HCT116 (cell line): Measurements from ENCODE around the gene ACACA. TPM values are rescaled to one million over a fixed set of nuclear protein-coding genes. Genes with fewer than 3 reads are reported as not detected.
A peak's percentile ranks its signal among the peaks of the same experiment; 100 is the strongest.

Source experiments
- ATAC-seq: fragments of 200-7000 bp; cut with Tn5 transposase; 2 replicates; pipeline ENCODE4 v1.9.1; 2020; ENCODE audit warnings: mild to moderate bottlenecking, moderate library complexity
- BruUV-seq: library from RNA; stranded (reverse); fragments of 400-500 nt; replicated peaks from 2 replicates; lab custom pipeline; 2021; lab: Mats Ljungman, UMichigan
- CTCF ChIA-PET: fragments of 300-600 bp; sonication (Branson Sonifier 250); formaldehyde crosslinking; loops from one replicate; lab custom pipeline; 2021; ENCODE audit warnings: antibody characterized with exemption; lab: Charles Lee
- POLR2A ChIA-PET: fragments of 300-600, 350-600 bp; sonication (Branson Sonifier 250); formaldehyde crosslinking; loops from one replicate; lab custom pipeline; 2021; ENCODE audit warnings: antibody characterized with exemption; lab: Charles Lee
- RAD21 ChIA-PET, 2 experiments: fragments of 300-600 bp; sonication (Branson Sonifier 250); formaldehyde crosslinking; loops; one replicate each; lab custom pipeline; 2023; ENCODE audit warnings: low total read pairs in 2 of 2; ENCODE audit not compliant: uncharacterized antibody in 2 of 2, unreplicated experiment in 2 of 2, low non-redundant PET in 1 of 2; lab: Charles Lee
- DNase-seq: peaks from one replicate; pipeline ENCODE4 v3.0.0-alpha.2; 2010; ENCODE audit warnings: low read depth, low spot score
- H2AFZ ChIP-seq: fragments of 200-600 bp; shearing (Covaris generic), sonication (generic); 2 replicates; pipeline ENCODE4 v1.6.1; 2017; ENCODE audit warnings: low read depth, mixed run types, mixed read lengths, antibody characterized with exemption, low read length; ENCODE audit not compliant: poor library complexity, severe bottlenecking
- H3K27ac ChIP-seq: 2 replicates; pipeline ENCODE4 v1.5.1; 2012; ENCODE audit warnings: low read depth, low read length
- H3K27me3 ChIP-seq: fragments of 200-600 bp; sonication (generic); 2 replicates; pipeline ENCODE4 v1.6.1; 2016; ENCODE audit warnings: mixed run types, low read length, mixed read lengths; ENCODE audit not compliant: insufficient read depth
- H3K36me3 ChIP-seq, 2 experiments: fragments of 200-500 bp in 1 of 2; fragments of 200-600 bp in 1 of 2; sonication (Bioruptor generic) in 1 of 2; sonication (generic) in 1 of 2; 2 replicates each; pipeline versions ENCODE4 v1.5.1 to v1.6.1; 2014 to 2016; ENCODE audit warnings: low read length in 2 of 2, inconsistent platforms in 1 of 2, mixed read lengths in 1 of 2, mixed run types in 1 of 2; ENCODE audit not compliant: insufficient read depth in 2 of 2, control insufficient read depth in 1 of 2
- H3K4me1 ChIP-seq, 2 experiments: fragments of 200-600 bp in 1 of 2; sonication (generic) in 1 of 2; 2 replicates each; pipeline versions ENCODE4 v1.5.1 to v1.6.1; 2012 to 2017; ENCODE audit warnings: low read length in 2 of 2, inconsistent platforms in 1 of 2, mild to moderate bottlenecking in 1 of 2, mixed read lengths in 1 of 2, mixed run types in 1 of 2, moderate library complexity in 1 of 2; ENCODE audit not compliant: insufficient read depth in 2 of 2, control insufficient read depth in 1 of 2
- H3K4me2 ChIP-seq: fragments of 200-600 bp; sonication (generic); 2 replicates; pipeline ENCODE4 v1.6.1; 2017; ENCODE audit warnings: mixed run types, low read length, mixed read lengths
- H3K4me3 ChIP-seq, 2 experiments: fragments of 200-600 bp in 1 of 2; sonication (generic) in 1 of 2; replicated peaks in 1 of 2; 2 replicates each; pipeline ENCODE4 v1.5.1; 2011 to 2016; ENCODE audit warnings: low read length in 2 of 2, control low read depth in 1 of 2, low read depth in 1 of 2, mild to moderate bottlenecking in 1 of 2, mixed read lengths in 1 of 2, mixed run types in 1 of 2
- H3K79me2 ChIP-seq: fragments of 200-600 bp; sonication (generic); 2 replicates; pipeline ENCODE4 v1.6.1; 2017; ENCODE audit warnings: mild to moderate bottlenecking, mixed run types, low read length, moderate library complexity, mixed read lengths; ENCODE audit not compliant: insufficient read depth
- H3K9ac ChIP-seq: fragments of 200-600 bp; sonication (generic); 2 replicates; pipeline ENCODE4 v1.6.1; 2016; ENCODE audit warnings: low read length, mixed read lengths
- H3K9me2 ChIP-seq: fragments of 200-600 bp; sonication (generic), shearing (Covaris generic); 2 replicates; pipeline ENCODE4 v1.6.1; 2017; ENCODE audit warnings: mixed run types, mild to moderate bottlenecking, moderate library complexity; ENCODE audit not compliant: insufficient read depth
- H3K9me3 ChIP-seq, 2 experiments: fragments of 200-500 bp in 1 of 2; fragments of 200-600 bp in 1 of 2; sonication (Bioruptor generic) in 1 of 2; sonication (generic) in 1 of 2; 2 replicates each; pipeline ENCODE4 v1.6.1; 2014 to 2017; ENCODE audit warnings: low read length in 2 of 2, mixed read lengths in 2 of 2, inconsistent platforms in 1 of 2, low read depth in 1 of 2, mild to moderate bottlenecking in 1 of 2, mixed run types in 1 of 2, moderate library complexity in 1 of 2; ENCODE audit not compliant: control insufficient read depth in 1 of 2, insufficient read depth in 1 of 2
- H4K20me1 ChIP-seq: fragments of 200-600 bp; sonication (generic), shearing (Covaris generic); 2 replicates; pipeline ENCODE4 v1.6.1; 2017; ENCODE audit warnings: mixed run types, mild to moderate bottlenecking, moderate library complexity; ENCODE audit not compliant: insufficient read depth
- EGR1 ChIP-seq: IDR thresholded peaks from 2 replicates; pipeline ENCODE4 v1.6.1; 2012; ENCODE audit warnings: low read depth
- ELF1 ChIP-seq: IDR thresholded peaks from 2 replicates; pipeline ENCODE4 v1.6.1; 2012; ENCODE audit warnings: low read depth, borderline replicate concordance
- EZH2 ChIP-seq: fragments of 200-600 bp; sonication (generic); IDR thresholded peaks from 2 replicates; pipeline ENCODE4 v1.6.1; 2017; ENCODE audit warnings: antibody characterized with exemption, mixed run types
- POLR2AphosphoS5 ChIP-seq: IDR thresholded peaks from 2 replicates; pipeline ENCODE4 v1.6.1; 2011; ENCODE audit warnings: mild to moderate bottlenecking, low read depth, low read length, moderate library complexity
- SRF ChIP-seq: IDR thresholded peaks from 2 replicates; pipeline ENCODE4 v1.6.1; 2012; ENCODE audit warnings: low read depth
- TCF7L2 ChIP-seq: IDR thresholded peaks from 2 replicates; pipeline ENCODE4 v1.7.0; 2011; ENCODE audit warnings: borderline replicate concordance, inconsistent platforms; ENCODE audit not compliant: insufficient read depth, insufficient read length; ENCODE audit errors: extremely low read depth
- ZNF274 ChIP-seq: fragments of 200-500 bp; sonication (Bioruptor generic); IDR thresholded peaks from 2 replicates; pipeline ENCODE4 v1.6.1; 2014; ENCODE audit warnings: mild to moderate bottlenecking, low read depth, low read length, inconsistent platforms
- intact Hi-C: fragments of 100-400 bp; cut with micrococcal nuclease; formaldehyde crosslinking; loops from 2 replicates; pipeline ENCODE4 v1.10.0; 2022
- total RNA-seq: library from RNA; stranded (reverse); gene quantifications from one replicate; pipeline ENCODE4 v1.2.1, GENCODE V29; 2021; ENCODE audit not compliant: unreplicated experiment
- TF ChIP-seq, protein P1 (sequence below), 3 experiments: fragments of 200-600 bp in 1 of 3; sonication (generic) in 1 of 3; IDR thresholded peaks in 2 of 3; conservative IDR thresholded peaks in 1 of 3; 2 replicates each; pipeline ENCODE4 v1.5.1; 2012 to 2017; ENCODE audit warnings: low read depth in 2 of 3, low read length in 2 of 3, antibody characterized with exemption in 1 of 3, borderline replicate concordance in 1 of 3, control low read depth in 1 of 3, mild to moderate bottlenecking in 1 of 3, mixed read lengths in 1 of 3, mixed run types in 1 of 3, moderate library complexity in 1 of 3; ENCODE audit not compliant: insufficient read depth in 1 of 3

The ACACA gene
- total RNA-seq, 1 experiment from 2014 or later: 161 TPM

DNA sequence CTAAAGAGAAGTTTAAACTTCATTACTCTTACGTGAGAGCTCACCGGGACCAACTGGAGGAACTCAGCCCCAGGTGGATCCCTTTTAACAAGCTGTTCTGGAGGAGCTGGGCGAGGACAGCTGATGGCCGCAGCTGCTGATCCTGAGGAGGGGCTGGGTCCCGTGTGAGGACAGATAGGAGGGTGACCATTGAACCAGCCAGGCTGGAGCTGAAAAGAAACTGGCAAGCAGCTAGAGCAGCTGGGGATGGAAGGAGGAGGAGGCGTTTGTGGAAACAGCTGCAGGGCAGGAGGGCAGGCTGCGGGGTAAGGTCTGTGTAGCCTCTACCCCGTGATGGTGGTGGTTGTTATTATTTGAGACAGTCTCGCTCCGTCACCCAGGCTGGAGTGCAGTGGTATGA lies 338.4 kb downstream of the ACACA start:
- intact Hi-C loops: no loop called here
- ChIA-PET RAD21 (no interaction called here), CTCF (interaction anchor here (1.6 to 2.2 kb wide), 2 partner anchors 20 to 442 kb away, joined by 5 to 7 read pairs; no protein-coding TSS in a partner anchor), POLR2A (interaction anchor here (1.4 kb wide), 1 partner anchor 9 kb away, joined by 4 read pairs; no protein-coding TSS in a partner anchor)
- Histone ChIP-seq H4K20me1 (no peaks in the 10 kb centered on the region), H3K9me3 (no peaks in the 10 kb centered on the region), H3K79me2 (no peaks in the 10 kb centered on the region), H3K9ac (no peak overlapping the region), H3K9me2 (no peaks in the 10 kb centered on the region), H3K27ac (no peak overlapping the region), H2AFZ (no peak overlapping the region), H3K36me3 (no peaks in the 10 kb centered on the region), H3K4me3 (no peak overlapping the region), H3K27me3 (no peaks in the 10 kb centered on the region), H3K4me2 (peak overlapping the region; percentile 60), H3K4me1 (peaks cover 12 to 15% of the 10 kb centered on the region in 2 experiments)
- no peak for TF ChIP-seq EGR1
- no peak for TF ChIP-seq ZNF274
- TF ChIP-seq POLR2AphosphoS5: no peak
- TF ChIP-seq EZH2: no peak
- TF ChIP-seq TCF7L2: no peak
- TF ChIP-seq, protein P1, sequence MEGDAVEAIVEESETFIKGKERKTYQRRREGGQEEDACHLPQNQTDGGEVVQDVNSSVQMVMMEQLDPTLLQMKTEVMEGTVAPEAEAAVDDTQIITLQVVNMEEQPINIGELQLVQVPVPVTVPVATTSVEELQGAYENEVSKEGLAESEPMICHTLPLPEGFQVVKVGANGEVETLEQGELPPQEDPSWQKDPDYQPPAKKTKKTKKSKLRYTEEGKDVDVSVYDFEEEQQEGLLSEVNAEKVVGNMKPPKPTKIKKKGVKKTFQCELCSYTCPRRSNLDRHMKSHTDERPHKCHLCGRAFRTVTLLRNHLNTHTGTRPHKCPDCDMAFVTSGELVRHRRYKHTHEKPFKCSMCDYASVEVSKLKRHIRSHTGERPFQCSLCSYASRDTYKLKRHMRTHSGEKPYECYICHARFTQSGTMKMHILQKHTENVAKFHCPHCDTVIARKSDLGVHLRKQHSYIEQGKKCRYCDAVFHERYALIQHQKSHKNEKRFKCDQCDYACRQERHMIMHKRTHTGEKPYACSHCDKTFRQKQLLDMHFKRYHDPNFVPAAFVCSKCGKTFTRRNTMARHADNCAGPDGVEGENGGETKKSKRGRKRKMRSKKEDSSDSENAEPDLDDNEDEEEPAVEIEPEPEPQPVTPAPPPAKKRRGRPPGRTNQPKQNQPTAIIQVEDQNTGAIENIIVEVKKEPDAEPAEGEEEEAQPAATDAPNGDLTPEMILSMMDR (IDR thresholded peaks at IDR 0.05 in 2 of 3, conservative IDR thresholded peaks at IDR 0.05 in 1 of 3; ENCODE audit: borderline replicate concordance in 1 of 3, insufficient read depth in 1 of 3, low read depth in 2 of 3, low read length in 2 of 3): no peak
- TF ChIP-seq ELF1: no peak
- TF ChIP-seq SRF: no peak
- ATAC-seq (no peak), DNase-seq (no peak)
- no TSS peak for BruUV-seq
